Measurements from ENCODE around the gene GMFB.

- TF ChIP-seq CTBP1 (IDR thresholded peaks at IDR 0.05; ENCODE audit: borderline replicate concordance), result no peak
- no peak for TF ChIP-seq PKNOX1 (IDR thresholded peaks at IDR 0.05)
- no peak for TF ChIP-seq ZNF384 (IDR thresholded peaks at IDR 0.05)
- TF ChIP-seq FOXM1 (IDR thresholded peaks at IDR 0.05; ENCODE audit: borderline replicate concordance), result no peak
- no peak for TF ChIP-seq BHLHE40 (IDR thresholded peaks at IDR 0.05; ENCODE audit: borderline replicate concordance)
- no peak for TF ChIP-seq TARDBP (IDR thresholded peaks at IDR 0.05)
- no peak for TF ChIP-seq ELF4 (IDR thresholded peaks at IDR 0.05)
- no peak for TF ChIP-seq NFRKB (IDR thresholded peaks at IDR 0.05)
- no peak for TF ChIP-seq L3MBTL2 (conservative IDR thresholded peaks at IDR 0.05)
- no peak for TF ChIP-seq SP1 (IDR thresholded peaks at IDR 0.05)
- no peak for TF ChIP-seq LEF1 (IDR thresholded peaks at IDR 0.05; ENCODE audit: borderline replicate concordance)
These were observed 9.8 kb upstream of the GMFB start for GRCh38 chr14:54498579-54498978.

Measured in HEK293T (cell line).